ENCODE results near the gene PIK3CB.
A peak's percentile ranks its signal among the peaks of the same experiment; 100 is the strongest.

The PIK3CB gene

DNA sequence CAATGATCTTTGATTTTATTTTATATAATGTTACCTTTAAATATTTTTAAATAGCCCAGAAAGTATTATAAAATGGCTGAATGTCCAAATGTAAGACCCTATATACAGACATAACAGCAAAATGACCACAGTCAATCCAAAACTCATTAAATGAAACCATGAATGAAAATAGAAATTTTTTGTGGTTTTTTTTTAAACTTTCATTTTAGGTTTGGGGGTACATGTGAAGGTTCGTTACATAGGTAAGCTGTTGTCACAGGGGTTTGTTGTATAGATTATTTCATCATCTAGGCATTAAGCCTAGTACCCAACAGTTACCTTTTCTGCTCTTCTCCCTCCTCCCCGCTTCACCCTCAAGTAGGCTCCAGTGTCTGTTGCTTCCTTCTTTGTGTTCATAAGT is 117.4 kb downstream of the PIK3CB start:
- no peak for TF ChIP-seq CTCF (conservative IDR thresholded peaks at IDR 0.05; ENCODE audit: low read depth, low read length)
- no peak for DNase-seq (ENCODE audit: low read depth)
- H3K4me3 ChIP-seq (ENCODE audit: low read depth, low read length): no peak overlapping the region

DNA sequence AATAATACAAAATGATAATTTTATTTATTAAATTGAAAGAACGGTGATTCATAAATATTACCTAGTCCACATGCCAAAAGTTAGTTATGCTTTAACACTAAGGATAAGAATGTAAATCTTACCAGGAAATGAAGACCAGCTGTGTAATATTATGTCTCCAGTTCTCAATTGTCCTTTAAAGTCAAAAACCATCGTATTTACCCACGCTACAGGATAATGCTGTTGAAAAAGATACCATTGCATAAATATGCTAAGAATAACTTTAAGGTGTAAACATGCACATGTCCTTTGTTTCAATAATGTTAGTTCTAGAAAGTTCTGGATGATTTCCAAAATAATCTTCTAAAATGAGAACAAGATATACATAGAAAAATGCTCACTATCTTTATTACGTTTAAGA is 122.6 kb downstream of the PIK3CB start:
- no peak for TF ChIP-seq CTCF (conservative IDR thresholded peaks at IDR 0.05; ENCODE audit: low read depth, low read length)
- H3K4me3 ChIP-seq (ENCODE audit: low read depth, low read length): no peak overlapping the region
- DNase-seq (ENCODE audit: low read depth): no peak

DNA sequence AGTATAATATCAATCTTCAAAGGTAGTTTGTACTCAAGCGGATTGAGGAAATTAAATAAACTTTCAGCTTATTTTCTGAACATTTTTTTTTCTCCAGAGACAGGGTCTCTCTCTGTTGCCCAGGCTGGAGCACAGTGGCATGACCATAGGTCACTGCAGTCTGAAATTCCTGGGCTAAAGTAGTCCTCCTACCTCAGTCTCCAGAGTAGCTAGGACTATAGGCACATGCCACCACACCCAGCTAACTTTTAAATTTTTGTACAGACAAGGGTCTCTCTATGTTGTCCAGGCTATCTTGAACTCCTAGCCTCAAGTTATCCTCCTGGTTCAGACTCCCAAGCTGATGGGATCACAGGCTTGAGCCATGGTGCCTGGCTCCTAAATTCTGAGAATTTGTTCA is 129.1 kb downstream of the PIK3CB start:
- TF ChIP-seq CTCF (conservative IDR thresholded peaks at IDR 0.05; ENCODE audit: low read depth, low read length): no peak
- no peak for DNase-seq (ENCODE audit: low read depth)
- no peak overlapping the region for H3K4me3 ChIP-seq (ENCODE audit: low read depth, low read length)

GRCh38 chr3:138696666-138697370 is 137.9 kb downstream of the PIK3CB start:
- no peak overlapping the region for H3K4me3 ChIP-seq (ENCODE audit: low read depth, low read length)
- DNase-seq (ENCODE audit: low read depth): peak; percentile 21
- no peak for TF ChIP-seq CTCF (conservative IDR thresholded peaks at IDR 0.05; ENCODE audit: low read depth, low read length)

- peak; percentile 97 for DNase-seq (ENCODE audit: low read depth)
- H3K4me3 ChIP-seq (ENCODE audit: low read depth, low read length): no peak overlapping the region
- TF ChIP-seq CTCF (conservative IDR thresholded peaks at IDR 0.05; ENCODE audit: low read depth, low read length): no peak
Measured at GRCh38 chr3:138694287-138695007, 140.3 kb downstream of the PIK3CB start.

DNA sequence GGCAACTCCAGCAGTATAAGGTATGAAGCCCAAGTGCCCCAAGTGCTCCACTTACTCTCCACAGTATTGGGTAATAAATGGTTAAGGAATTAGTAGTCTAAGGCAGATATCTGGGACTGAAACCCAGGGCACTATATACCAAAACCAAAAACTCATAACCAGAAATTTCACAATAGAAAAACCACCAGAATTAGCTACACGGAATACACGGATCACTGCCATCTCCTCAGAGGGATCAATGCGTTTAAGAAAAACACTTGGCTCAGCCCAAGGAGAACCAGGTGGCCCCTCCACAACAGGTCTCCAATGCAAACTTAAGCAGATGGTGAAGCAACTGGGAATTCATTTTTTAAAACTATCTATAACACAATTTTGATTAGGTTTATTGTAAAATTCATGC is 142.6 kb downstream of the PIK3CB start:
- no peak for DNase-seq (ENCODE audit: low read depth)
- no peak for TF ChIP-seq CTCF (conservative IDR thresholded peaks at IDR 0.05; ENCODE audit: low read depth, low read length)
- no peak overlapping the region for H3K4me3 ChIP-seq (ENCODE audit: low read depth, low read length)

- H3K4me3 ChIP-seq (ENCODE audit: low read depth, low read length): no peak overlapping the region
- DNase-seq (ENCODE audit: low read depth): no peak
- TF ChIP-seq CTCF (conservative IDR thresholded peaks at IDR 0.05; ENCODE audit: low read depth, low read length): no peak
Measured at GRCh38 chr3:138691351-138691750, 143.4 kb downstream of the PIK3CB start.
